ENCODE data around the gene TCERG1L.
"Not testable (repeated sequence)": the region's sequence is repeated elsewhere in the genome, so short reads cannot be mapped to it uniquely, and the experiment has no call there.

TCERG1L gene

GRCh38 chr10:131246775-131247174 lies 64.7 kb downstream of the TCERG1L start:
- no peak for DNase-seq

- no peak for DNase-seq
Measured at GRCh38 chr10:131246089-131246488, 65.4 kb downstream of the TCERG1L start.

GRCh38 chr10:131245475-131246059 lies 66.0 kb downstream of the TCERG1L start:
- no peak for DNase-seq

DNA sequence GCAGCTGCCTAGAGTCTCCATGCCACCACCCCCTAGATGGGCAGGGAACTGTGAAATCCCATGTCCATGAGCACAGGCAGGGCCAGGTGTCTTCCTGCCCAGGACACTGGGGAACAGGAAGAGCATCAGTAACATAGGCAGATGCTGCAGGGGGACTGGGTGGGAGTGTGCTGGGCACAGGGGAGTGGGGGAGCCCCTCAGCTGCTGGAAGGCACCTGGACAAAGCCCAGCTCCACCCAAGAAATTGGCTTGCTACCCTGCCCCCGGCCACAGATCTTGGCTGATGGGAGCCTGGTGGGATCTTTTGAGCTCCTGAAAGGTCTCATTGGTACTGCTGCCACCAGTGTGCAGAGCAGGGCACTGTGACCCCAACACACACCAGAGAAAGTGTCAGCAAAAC lies 66.7 kb downstream of the TCERG1L start:
- DNase-seq = no peak

DNA sequence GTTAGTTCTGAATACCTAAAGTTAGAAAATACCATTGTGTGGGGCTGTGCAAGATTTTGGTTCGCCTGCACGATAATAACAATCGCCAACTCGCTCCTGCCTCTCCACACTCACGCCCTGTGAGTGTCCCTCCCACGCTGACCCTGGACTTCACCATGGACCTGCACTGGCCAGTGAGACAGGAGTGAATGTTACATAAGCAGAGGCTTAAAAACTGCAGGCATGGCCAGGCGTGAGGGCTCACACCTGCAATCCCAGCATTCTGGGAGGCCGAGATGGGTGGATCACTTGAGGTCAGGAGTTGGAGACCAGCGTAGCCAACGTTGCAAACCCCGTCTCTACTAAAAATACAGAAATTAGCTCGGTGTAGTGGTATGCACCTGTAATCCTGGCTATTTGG lies 68.4 kb downstream of the TCERG1L start:
- DNase-seq = no peak

DNA sequence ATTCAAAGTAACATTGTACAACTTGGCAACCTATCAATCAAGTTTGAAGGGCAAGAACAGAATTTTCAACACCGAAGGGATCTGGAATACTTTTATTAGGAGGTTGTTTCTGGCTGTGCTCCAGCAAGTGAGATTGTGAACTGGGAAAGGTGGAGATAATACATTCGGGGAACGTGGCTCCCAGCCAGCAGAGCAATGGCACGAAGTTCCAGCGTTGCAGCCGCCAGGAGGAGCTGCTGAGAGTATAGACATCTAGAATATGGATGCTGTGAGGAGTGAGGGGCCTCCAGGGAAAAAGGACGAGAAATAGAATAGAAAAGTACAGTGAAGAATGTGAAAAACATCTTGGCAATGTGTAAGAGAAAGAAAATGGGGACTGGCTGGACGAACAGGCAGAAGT lies 69.5 kb downstream of the TCERG1L start:
- DNase-seq = no peak

DNA sequence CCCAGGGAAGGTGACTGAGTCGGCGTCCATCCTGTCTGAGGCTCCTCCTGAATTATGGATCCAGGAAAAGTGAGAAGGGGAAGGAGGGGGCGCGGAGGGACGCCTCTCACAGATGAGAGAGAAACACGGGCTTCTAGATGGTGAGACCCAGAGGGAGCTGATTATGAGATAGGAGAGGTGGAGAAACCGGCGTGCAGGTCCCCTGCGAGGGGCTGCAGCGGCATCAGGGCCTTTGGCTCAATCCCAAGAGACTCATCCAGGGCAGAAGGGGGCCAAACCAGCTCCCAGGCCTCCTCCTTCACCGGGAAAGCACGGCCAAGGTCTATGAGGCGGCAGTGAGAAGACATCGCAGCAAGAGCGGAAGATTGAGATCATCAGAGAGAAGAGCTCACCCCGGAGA lies 70.8 kb downstream of the TCERG1L start:
- DNase-seq = no peak

DNA sequence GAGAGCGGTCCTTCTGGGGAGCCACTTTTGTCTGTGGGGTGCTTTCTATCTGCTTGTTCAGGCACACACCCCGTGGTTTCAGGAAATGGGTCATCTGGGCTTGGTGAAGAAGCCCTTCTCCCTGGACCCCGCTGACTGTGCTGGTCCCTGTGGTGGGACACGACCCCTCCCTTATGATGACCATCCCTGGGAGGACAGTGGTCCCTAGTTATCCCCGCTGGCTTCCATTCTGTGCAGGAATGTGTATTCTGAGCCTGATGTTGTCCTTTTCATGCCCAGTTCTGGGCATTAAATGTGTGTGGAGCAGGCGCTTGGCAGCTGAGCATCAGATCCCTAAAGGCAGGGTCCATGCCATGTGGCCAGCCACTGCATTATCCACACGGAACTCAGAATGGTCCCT lies 71.6 kb downstream of the TCERG1L start:
- DNase-seq = no peak

DNA sequence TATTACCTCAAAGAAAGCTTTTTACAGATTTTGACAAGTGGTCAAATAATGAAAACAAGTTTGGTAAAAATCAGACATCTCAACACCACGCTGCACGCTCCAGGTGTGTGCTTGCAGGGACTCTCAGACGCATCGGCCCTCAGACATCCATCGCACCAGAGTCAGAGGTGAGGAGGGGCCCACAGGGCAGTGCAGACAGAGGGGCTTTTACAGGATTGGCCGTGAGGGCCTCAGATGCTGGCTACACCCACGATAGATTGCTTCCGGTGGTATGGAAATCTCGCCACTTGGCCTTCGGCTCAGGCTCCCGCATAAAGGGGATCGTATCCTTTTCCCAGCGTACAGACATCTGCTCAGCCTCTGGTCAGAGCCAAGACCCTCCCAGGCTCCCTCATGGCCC lies 72.1 kb downstream of the TCERG1L start:
- DNase-seq = no peak

DNA sequence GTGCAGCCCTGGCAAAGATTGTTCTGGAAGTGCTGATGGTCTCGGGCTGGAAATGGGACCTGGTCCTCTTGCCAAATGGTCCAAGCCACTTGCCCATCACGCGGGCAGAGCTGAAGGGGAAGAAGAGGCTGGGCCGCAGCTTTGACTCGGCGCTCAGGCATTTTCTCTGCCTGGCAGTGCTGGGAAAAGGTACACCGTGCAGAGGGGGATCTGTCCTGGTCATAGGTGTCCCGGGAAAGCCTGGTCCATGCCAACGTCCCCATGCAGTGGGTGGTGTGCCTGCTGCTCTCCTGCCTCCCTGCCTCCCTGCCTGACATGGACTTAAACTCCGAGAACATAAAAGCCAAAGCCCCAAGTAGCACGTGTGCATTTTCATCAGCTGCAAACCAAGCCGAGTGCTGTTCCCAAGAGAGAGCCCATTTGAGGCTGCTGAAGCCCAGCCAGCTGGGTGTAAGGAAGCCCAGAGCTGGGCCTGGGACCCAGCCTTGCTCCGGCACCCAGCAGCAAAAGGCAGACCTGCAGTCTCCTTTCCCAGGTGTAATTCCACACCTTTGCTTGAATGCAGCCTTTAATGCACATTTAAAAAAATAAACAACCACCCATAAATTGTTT lies 72.7 kb downstream of the TCERG1L start:
- no peak for DNase-seq

DNA sequence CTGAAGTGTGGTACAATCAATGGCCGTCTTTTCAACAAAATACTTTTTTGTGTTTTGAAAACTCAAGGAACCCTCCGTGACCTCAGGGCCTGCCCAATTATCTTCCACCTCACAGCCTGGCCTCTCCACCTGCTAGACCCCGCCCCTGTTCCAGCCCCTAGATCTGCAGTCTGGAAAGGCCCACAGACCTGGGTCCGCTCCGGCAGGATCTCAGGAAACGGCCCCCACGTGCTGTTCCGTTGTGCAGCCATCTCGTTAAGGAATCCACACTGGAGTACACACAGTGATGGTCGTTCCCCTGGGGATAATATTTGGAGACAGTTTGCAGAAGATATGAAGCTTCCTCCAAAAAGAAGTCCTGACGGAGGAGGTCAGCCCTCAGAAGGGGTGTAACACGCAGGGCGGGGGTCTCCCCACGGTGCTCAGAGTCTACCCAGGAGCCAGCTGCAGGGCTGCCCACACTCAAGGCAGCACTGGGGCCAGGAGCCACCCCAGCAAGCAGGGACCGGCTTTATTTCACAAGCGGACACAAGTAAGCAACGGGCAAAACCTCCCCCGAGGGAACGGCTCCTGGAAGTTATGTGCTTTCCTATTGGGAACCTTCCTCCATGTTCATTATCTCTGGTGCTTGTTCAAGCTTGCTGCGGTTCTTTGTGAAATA lies 73.4 kb downstream of the TCERG1L start:
- no peak for DNase-seq

DNA sequence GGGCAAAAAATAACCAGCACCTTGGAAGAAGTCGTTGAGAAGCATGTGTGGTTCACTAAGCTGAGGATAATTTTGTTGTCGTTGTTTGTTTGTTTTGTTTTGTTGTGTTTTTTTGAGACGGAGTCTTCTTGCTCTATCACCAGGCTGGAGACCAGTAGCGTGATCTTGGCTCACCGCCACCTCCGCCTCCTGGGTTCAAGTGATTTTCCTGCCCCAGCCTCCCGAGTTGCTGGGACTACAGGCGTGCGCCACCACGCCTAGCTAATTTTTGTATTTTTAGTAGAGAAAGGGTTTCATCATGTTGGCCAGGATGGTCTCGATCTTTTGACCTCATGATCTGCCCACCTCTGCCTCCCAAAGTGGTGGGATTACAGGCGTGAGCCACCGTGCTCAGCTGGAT lies 76.9 kb downstream of the TCERG1L start:
- not testable (repeated sequence) for DNase-seq

- no peak for DNase-seq
Measured at GRCh38 chr10:131233611-131234258, 77.8 kb downstream of the TCERG1L start.

- no peak for DNase-seq
Measured at GRCh38 chr10:131231965-131232541, 79.5 kb downstream of the TCERG1L start.

GRCh38 chr10:131231323-131231964 lies 80.1 kb downstream of the TCERG1L start:
- DNase-seq = no peak

- DNase-seq = no peak
Measured at GRCh38 chr10:131230641-131231322, 80.7 kb downstream of the TCERG1L start.

- DNase-seq = no peak
Measured at GRCh38 chr10:131230166-131230565, 81.4 kb downstream of the TCERG1L start.

- DNase-seq = no peak
Measured at GRCh38 chr10:131227163-131227740, 84.3 kb downstream of the TCERG1L start.

DNA sequence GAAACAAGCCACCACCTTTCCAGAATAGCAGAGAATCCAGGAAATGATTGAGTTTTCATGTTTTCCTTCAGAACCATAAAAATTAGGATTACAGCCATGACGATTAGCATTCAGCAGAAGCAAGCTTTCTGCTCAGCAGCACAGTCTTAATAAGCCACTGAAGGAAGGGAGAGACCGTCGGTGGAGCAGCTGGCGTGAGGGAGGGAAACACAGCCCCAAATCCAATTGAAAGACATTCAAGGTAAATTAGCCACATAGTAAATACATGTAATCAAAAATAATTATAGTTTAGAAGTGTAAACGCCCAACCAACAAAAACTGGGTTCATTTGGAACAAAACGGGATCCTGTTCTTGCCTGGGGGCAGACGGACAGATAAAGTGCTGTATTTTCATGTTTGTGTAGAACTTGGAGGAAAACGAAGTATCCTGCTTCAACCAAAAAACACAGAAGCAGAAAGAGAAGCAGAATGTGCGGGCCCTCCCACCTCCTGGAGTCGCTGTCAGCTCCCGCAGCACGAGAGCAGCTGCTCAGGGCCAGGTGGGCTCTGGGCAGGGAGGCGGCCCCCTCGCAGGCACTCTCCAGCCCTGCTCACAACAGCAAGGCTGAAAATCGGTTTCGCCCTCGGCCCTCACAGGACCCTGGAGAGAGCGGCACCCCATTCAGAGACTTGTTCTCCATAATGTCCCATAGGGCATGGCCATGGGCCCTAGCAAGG lies 84.9 kb downstream of the TCERG1L start:
- DNase-seq = no peak

- no peak for DNase-seq
Measured at GRCh38 chr10:131224106-131224505, 87.4 kb downstream of the TCERG1L start.

- DNase-seq = no peak
Measured at GRCh38 chr10:131223422-131223821, 88.1 kb downstream of the TCERG1L start.
